MM.1S (cell line): ENCODE measurements around the gene LGALS3.

Experiments
- DNase-seq: peaks from one replicate; pipeline ENCODE4 v3.0.0-alpha.2; 2015
- H2AFZ ChIP-seq: fragments of 300-600 bp; sonication (generic); 2 replicates; pipeline ENCODE4 v1.6.0; 2016; ENCODE audit warnings: antibody characterized with exemption, low read length
- H3F3A ChIP-seq: fragments of 300-600 bp; sonication (generic); 2 replicates; pipeline ENCODE4 v1.6.1; 2016; ENCODE audit warnings: mild to moderate bottlenecking, antibody characterized with exemption, low read length, moderate library complexity, mixed read lengths; ENCODE audit not compliant: insufficient read depth
- H3K27ac ChIP-seq: fragments of 300-600 bp; sonication (generic); 2 replicates; pipeline ENCODE4 v1.5.1; 2016; ENCODE audit warnings: mild to moderate bottlenecking, low read length
- H3K27me3 ChIP-seq: fragments of 300-600 bp; sonication (generic); replicated peaks from 2 replicates; pipeline ENCODE4 v1.6.0; 2016; ENCODE audit warnings: low read length; ENCODE audit not compliant: insufficient read depth
- H3K36me3 ChIP-seq: fragments of 300-600 bp; sonication (generic); replicated peaks from 2 replicates; pipeline ENCODE4 v1.6.1; 2016; ENCODE audit warnings: mild to moderate bottlenecking, low read length, mixed read lengths; ENCODE audit not compliant: insufficient read depth
- H3K4me1 ChIP-seq: fragments of 300-600 bp; sonication (generic); 2 replicates; pipeline ENCODE4 v1.6.1; 2016; ENCODE audit warnings: low read length, mixed read lengths
- H3K4me2 ChIP-seq: fragments of 300-600 bp; sonication (generic); 2 replicates; pipeline ENCODE4 v1.6.0; 2016; ENCODE audit warnings: low read depth, low read length
- H3K4me3 ChIP-seq: fragments of 300-600 bp; sonication (generic); 2 replicates; pipeline ENCODE4 v1.5.1; 2016; ENCODE audit warnings: low read length, mixed read lengths
- H3K79me2 ChIP-seq: fragments of 300-600 bp; sonication (generic); 2 replicates; pipeline ENCODE4 v1.6.1; 2016; ENCODE audit warnings: mixed run types, low read length, mixed read lengths
- H3K9ac ChIP-seq: fragments of 300-600 bp; sonication (generic); 2 replicates; pipeline ENCODE4 v1.6.1; 2016; ENCODE audit warnings: low read length, mixed read lengths
- H3K9me2 ChIP-seq: fragments of 300-600 bp; sonication (generic); replicated peaks from 2 replicates; pipeline ENCODE4 v1.6.1; 2016; ENCODE audit warnings: mild to moderate bottlenecking, low read length, mixed read lengths; ENCODE audit not compliant: insufficient read depth
- H3K9me3 ChIP-seq: fragments of 300-600 bp; sonication (generic); replicated peaks from 2 replicates; pipeline ENCODE4 v1.6.1; 2016; ENCODE audit warnings: mild to moderate bottlenecking, low read length, mixed read lengths; ENCODE audit not compliant: insufficient read depth
- H4K20me1 ChIP-seq: fragments of 300-600 bp; sonication (generic); 2 replicates; pipeline ENCODE4 v1.6.1; 2016; ENCODE audit warnings: mild to moderate bottlenecking, low read length, moderate library complexity, mixed read lengths; ENCODE audit not compliant: insufficient read depth
- CTCF ChIP-seq: fragments of 300-600 bp; sonication (generic); IDR thresholded peaks from 2 replicates; pipeline ENCODE4 v1.5.1; 2016; ENCODE audit warnings: antibody characterized with exemption, low read length, mixed read lengths
- EZH2 ChIP-seq: fragments of 300-600 bp; sonication (generic); optimal IDR thresholded peaks from 2 replicates; pipeline ENCODE3; 2017; ENCODE audit warnings: low read depth, mild to moderate bottlenecking, antibody characterized with exemption, low read length, mixed read lengths
- EZH2phosphoT487 ChIP-seq: fragments of 300-600 bp; sonication (generic); IDR thresholded peaks from 2 replicates; pipeline ENCODE4 v1.6.1; 2018; ENCODE audit warnings: antibody characterized with exemption, low read length

Gene LGALS3

GRCh38 chr14:55127460-55127951, 1.5 kb upstream of the LGALS3 start:
- no peak for TF ChIP-seq EZH2phosphoT487
- TF ChIP-seq CTCF: no peak
- no peak for TF ChIP-seq EZH2
- Histone ChIP-seq H3K9me2 (no peaks in the 10 kb centered on the region), H3K79me2 (no peaks in the 10 kb centered on the region), H3K4me1 (no peaks in the 10 kb centered on the region), H3K27me3 (no peaks in the 10 kb centered on the region), H4K20me1 (no peaks in the 10 kb centered on the region), H3K4me2 (no peak overlapping the region), H3F3A (no peaks in the 10 kb centered on the region), H3K27ac (no peak overlapping the region), H3K9ac (no peak overlapping the region), H3K36me3 (no peaks in the 10 kb centered on the region), H2AFZ (no peak overlapping the region), H3K9me3 (no peaks in the 10 kb centered on the region), H3K4me3 (no peak overlapping the region)
- DNase-seq: no peak

- H3K4me3 ChIP-seq: peak overlapping the region; percentile 34; the same call in 1 of the 2 replicates
- H3K36me3 ChIP-seq: no peaks in the 10 kb centered on the region
- H3F3A ChIP-seq: no peaks in the 10 kb centered on the region
- 0 out of 2 replicates have a peak overlapping the region, but pooled peaks have one; percentile 38 for H2AFZ ChIP-seq
- no peaks in the 10 kb centered on the region for H3K79me2 ChIP-seq
- H3K9me2 ChIP-seq: no peaks in the 10 kb centered on the region
- no peaks in the 10 kb centered on the region for H3K27me3 ChIP-seq
- TF ChIP-seq EZH2phosphoT487 (no peak), CTCF (no peak), EZH2 (no peak)
- H4K20me1 ChIP-seq: no peaks in the 10 kb centered on the region
- no peaks in the 10 kb centered on the region for H3K4me1 ChIP-seq
- H3K4me2 ChIP-seq: peak overlapping the region; percentile 27; the same call in 1 of the 2 replicates
- H3K9me3 ChIP-seq: no peaks in the 10 kb centered on the region
- H3K9ac ChIP-seq: no peak overlapping the region
- no peak overlapping the region for H3K27ac ChIP-seq
- DNase-seq: no peak
Measured at GRCh38 chr14:55128386-55129085, 516 bp upstream of the LGALS3 start.

- peak; percentile 7 for DNase-seq
- H3K4me3 ChIP-seq: peak overlapping the region; percentile 63
- H4K20me1 ChIP-seq: no peaks in the 10 kb centered on the region
- peak overlapping the region; percentile 79 for H3K4me2 ChIP-seq
- TF ChIP-seq EZH2phosphoT487 (no peak), CTCF (no peak), EZH2 (no peak)
- no peaks in the 10 kb centered on the region for H3F3A ChIP-seq
- no peaks in the 10 kb centered on the region for H3K9me2 ChIP-seq
- peak overlapping the region; percentile 51 for H2AFZ ChIP-seq
- no peaks in the 10 kb centered on the region for H3K4me1 ChIP-seq
- no peaks in the 10 kb centered on the region for H3K27me3 ChIP-seq
- no peaks in the 10 kb centered on the region for H3K79me2 ChIP-seq
- no peaks in the 10 kb centered on the region for H3K36me3 ChIP-seq
- H3K9me3 ChIP-seq: no peaks in the 10 kb centered on the region
- no peak overlapping the region; the same call in 1 of the 2 replicates for H3K9ac ChIP-seq
- H3K27ac ChIP-seq: no peak overlapping the region
Measured at GRCh38 chr14:55129428-55130195, 560 bp downstream of the LGALS3 start.
